SK-N-SH (cell line): ENCODE results near the gene ANAPC5. TPM values are rescaled to one million over a fixed set of nuclear protein-coding genes. Genes with fewer than 3 reads are reported as not detected.

Experiments
- CTCF ChIA-PET: fragments of 300-600, 350-600 bp; formaldehyde crosslinking; extraction: SDS; loops from one replicate; lab custom pipeline; 2021; lab: Yijun Ruan, JAX
- POLR2A ChIA-PET: fragments of 350-600 bp; sonication (Branson Sonifier 250); formaldehyde crosslinking; extraction: SDS; loops from one replicate; lab custom pipeline; 2020; ENCODE audit warnings: antibody characterized with exemption, inconsistent platforms; lab: Yijun Ruan, JAX
- DNase-seq: peaks from one replicate; pipeline ENCODE4 v3.0.0; 2012
- H2AFZ ChIP-seq: fragments of 200-600 bp; sonication (generic); 2 replicates; pipeline ENCODE4 v1.8.1; 2016; ENCODE audit warnings: antibody characterized with exemption, mild to moderate bottlenecking, low read depth
- H3F3A ChIP-seq: fragments of 200-600 bp; sonication (generic); replicated peaks from 2 replicates; pipeline ENCODE3; 2016; ENCODE audit warnings: antibody characterized with exemption, mild to moderate bottlenecking; ENCODE audit not compliant: insufficient read depth
- H3K27ac ChIP-seq, 2 experiments: fragments of 200-500 bp in 1 of 2; fragments of 200-600 bp in 1 of 2; sonication (Bioruptor generic) in 1 of 2; sonication (generic), shearing (Covaris generic) in 1 of 2; 2 replicates each; pipeline versions ENCODE4 v1.5.1 to v1.6.1; 2014 to 2016; ENCODE audit warnings: low read depth in 2 of 2, inconsistent platforms in 1 of 2, low read length in 1 of 2, mild to moderate bottlenecking in 1 of 2, mixed read lengths in 1 of 2
- H3K27me3 ChIP-seq: fragments of 200-600 bp; sonication (generic), shearing (Covaris generic); 2 replicates; pipeline ENCODE4 v1.6.1; 2016; ENCODE audit warnings: mixed run types; ENCODE audit not compliant: insufficient read depth
- H3K36me3 ChIP-seq, 2 experiments: fragments of 200-500 bp in 1 of 2; fragments of 200-600 bp in 1 of 2; sonication (Bioruptor generic) in 1 of 2; sonication (generic) in 1 of 2; replicated peaks in 1 of 2; 2 replicates each; pipeline versions ENCODE3 to v1.5.1; 2014 to 2016; ENCODE audit warnings: low read length in 1 of 2, mild to moderate bottlenecking in 1 of 2; ENCODE audit not compliant: insufficient read depth in 2 of 2, control insufficient read depth in 1 of 2
- H3K4me1 ChIP-seq, 2 experiments: fragments of 200-500 bp in 1 of 2; fragments of 200-600 bp in 1 of 2; sonication (Bioruptor generic) in 1 of 2; sonication (generic), shearing (Covaris generic) in 1 of 2; 2 replicates each; pipeline versions ENCODE4 v1.5.1 to v1.6.1; 2014 to 2016; ENCODE audit warnings: low read depth in 1 of 2, low read length in 1 of 2, mixed run types in 1 of 2; ENCODE audit not compliant: insufficient read depth in 2 of 2, control insufficient read depth in 1 of 2
- H3K4me2 ChIP-seq: fragments of 200-600 bp; sonication (generic), shearing (Covaris generic); 2 replicates; pipeline ENCODE4 v1.6.1; 2017; ENCODE audit warnings: mixed run types
- H3K4me3 ChIP-seq, 2 experiments: fragments of 200-500 bp in 1 of 2; fragments of 200-600 bp in 1 of 2; sonication (Bioruptor generic) in 1 of 2; sonication (generic), shearing (Covaris generic) in 1 of 2; 2 replicates each; pipeline versions ENCODE4 v1.5.1 to v1.8.1; 2014 to 2016; ENCODE audit warnings: low read depth in 2 of 2, inconsistent platforms in 1 of 2, low read length in 1 of 2, mild to moderate bottlenecking in 1 of 2, mixed read lengths in 1 of 2, moderate library complexity in 1 of 2
- H3K79me2 ChIP-seq: fragments of 200-600 bp; sonication (generic); 2 replicates; pipeline ENCODE4 v1.8.1; 2017; ENCODE audit warnings: mild to moderate bottlenecking; ENCODE audit not compliant: insufficient read depth
- H3K9ac ChIP-seq: fragments of 200-600 bp; sonication (generic); 2 replicates; pipeline ENCODE4 v1.6.1; 2017; ENCODE audit warnings: mixed run types
- H3K9me2 ChIP-seq: fragments of 200-600 bp; sonication (generic); 2 replicates; pipeline ENCODE4 v1.6.1; 2017; ENCODE audit warnings: mixed run types
- H3K9me3 ChIP-seq: fragments of 200-600 bp; sonication (generic); 2 replicates; pipeline ENCODE4 v1.6.1; 2017; ENCODE audit warnings: mixed run types, mild to moderate bottlenecking, moderate library complexity
- H4K20me1 ChIP-seq: fragments of 200-600 bp; sonication (generic); 2 replicates; pipeline ENCODE4 v1.6.1; 2017; ENCODE audit warnings: mild to moderate bottlenecking, mixed run types; ENCODE audit not compliant: insufficient read depth
- CHD2 ChIP-seq: fragments of 150-350 bp; IDR thresholded peaks from 2 replicates; pipeline ENCODE4 v1.6.1; 2018; ENCODE audit warnings: low read length; ENCODE audit not compliant: partially characterized antibody
- CTCF ChIP-seq: fragments of 200-600 bp; sonication (generic); IDR thresholded peaks from 2 replicates; pipeline ENCODE4 v1.6.1; 2017; ENCODE audit warnings: antibody characterized with exemption, mild to moderate bottlenecking, moderate library complexity
- ELF1 ChIP-seq: IDR thresholded peaks from 2 replicates; pipeline ENCODE4 v1.4.0; 2012
- EP300 ChIP-seq, 2 experiments: IDR thresholded peaks; 2 replicates each; pipeline versions ENCODE4 v1.4.0 to v1.6.1; 2012; ENCODE audit warnings: borderline replicate concordance in 1 of 2, low read depth in 1 of 2, low read length in 1 of 2
- FOXM1 ChIP-seq: IDR thresholded peaks from 2 replicates; pipeline ENCODE4 v1.4.0; 2012; ENCODE audit warnings: low read depth, mild to moderate bottlenecking
- GATA2 ChIP-seq: sonication (generic); formaldehyde crosslinking; IDR thresholded peaks from 2 replicates; pipeline ENCODE4 v1.5.0; 2020; ENCODE audit warnings: mild to moderate bottlenecking, missing genetic modification reagents
- IRF3 ChIP-seq: fragments of 150-350 bp; IDR thresholded peaks from 2 replicates; pipeline ENCODE4 v1.6.1; 2016; ENCODE audit warnings: mild to moderate bottlenecking, low read depth, low read length
- MEF2A ChIP-seq: IDR thresholded peaks from 2 replicates; pipeline ENCODE4 v1.4.0; 2012; ENCODE audit warnings: low read depth, borderline replicate concordance
- NFIC ChIP-seq: IDR thresholded peaks from 2 replicates; pipeline ENCODE4 v1.4.0; 2012; ENCODE audit warnings: borderline replicate concordance
- RAD21 ChIP-seq: IDR thresholded peaks from 2 replicates; pipeline ENCODE4 v1.6.1; 2012; ENCODE audit warnings: mild to moderate bottlenecking, low read length
- RXRA ChIP-seq: IDR thresholded peaks from 2 replicates; pipeline ENCODE4 v1.4.0; 2012; ENCODE audit warnings: low read depth, mild to moderate bottlenecking, borderline replicate concordance
- SIN3A ChIP-seq: IDR thresholded peaks from 2 replicates; pipeline ENCODE4 v1.6.1; 2012; ENCODE audit warnings: low read depth, mild to moderate bottlenecking, low read length, moderate library complexity, borderline replicate concordance
- SMC3 ChIP-seq: IDR thresholded peaks from 2 replicates; pipeline ENCODE4 v1.6.1; 2012; ENCODE audit warnings: low read depth, low read length, improper control_type of control experiment
- TAF1 ChIP-seq: IDR thresholded peaks from 2 replicates; pipeline ENCODE4 v1.6.1; 2012; ENCODE audit warnings: low read depth, mild to moderate bottlenecking, low read length, moderate library complexity, borderline replicate concordance
- TCF12 ChIP-seq: IDR thresholded peaks from 2 replicates; pipeline ENCODE4 v1.4.0; 2012
- YY1 ChIP-seq: IDR thresholded peaks from 2 replicates; pipeline ENCODE4 v1.4.0; 2012; ENCODE audit warnings: low read depth, mild to moderate bottlenecking
- WGBS: methylation state at CpG from one replicate; pipeline ENCODE4 v1.1.6; 2017; ENCODE audit warnings: low lambda C conversion rate; 5-methylcytosine and 5-hydroxymethylcytosine counted together
- polyA plus RNA-seq, 3 experiments: library from polyadenylated mRNA; depleted of rRNA; stranded (reverse); fragments of >200 nt; gene quantifications; 2 replicates each; pipeline ENCODE4 v1.2.3, GENCODE V29; 2012
- TF ChIP-seq, protein P1 (sequence below): IDR thresholded peaks from 2 replicates; pipeline ENCODE4; 2012
- TF ChIP-seq, protein P2 (sequence below): fragments of 150-350 bp; IDR thresholded peaks from 2 replicates; pipeline ENCODE4 v1.6.1; 2017; ENCODE audit warnings: antibody characterized with exemption, low read length, low read depth, borderline replicate concordance

Gene ANAPC5
- polyA plus RNA-seq, 1 of the 3 experiments (the other 2 are of a cell fraction), result 110 TPM

DNA sequence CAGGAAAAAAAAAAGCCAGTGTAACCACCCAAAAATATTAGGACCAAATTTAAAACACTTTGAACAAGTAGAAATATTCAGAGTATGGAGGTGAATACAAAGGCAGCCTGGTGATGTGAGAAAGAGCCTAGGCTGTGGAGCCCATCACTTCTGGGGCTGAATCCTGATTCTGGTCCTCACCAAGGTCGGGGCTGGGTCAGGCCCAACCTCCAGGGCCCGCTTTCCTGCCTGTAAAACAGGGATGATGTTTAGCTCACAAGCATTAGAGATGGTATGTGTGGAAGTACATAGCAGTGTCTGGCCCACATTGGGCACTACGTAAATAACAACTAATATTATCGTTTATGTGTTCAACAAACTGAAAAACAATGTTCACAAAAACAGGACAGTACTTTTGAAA lies 47.9 kb downstream of the ANAPC5 start:
- H3K79me2 ChIP-seq, result no peaks in the 10 kb centered on the region
- no peaks in the 10 kb centered on the region for H3K9me3 ChIP-seq
- no peak overlapping the region for H3K4me3 ChIP-seq
- H3K4me1 ChIP-seq, result no peaks in the 10 kb centered on the region
- DNase-seq, result no peak
- H2AFZ ChIP-seq, result no peak overlapping the region
- peaks cover 8 to 9% of the 10 kb centered on the region in 2 experiments for H3K36me3 ChIP-seq
- no peak overlapping the region for H3K4me2 ChIP-seq
- H3K9me2 ChIP-seq, result no peaks in the 10 kb centered on the region
- 86% methylated on average over 4 of the region's 4 CpGs for WGBS
- no peak overlapping the region for H3K27ac ChIP-seq
- CTCF ChIA-PET, result no interaction called here
- peaks cover 4% of the 10 kb centered on the region for H3F3A ChIP-seq
- TF ChIP-seq RXRA (no peak), NFIC (no peak), RAD21 (no peak), SMC3 (no peak), CHD2 (no peak), TAF1 (no peak), GATA2 (CRISPR knock-in tag) (no peak), EP300 (IDR thresholded peaks at IDR 0.05; ENCODE audit: borderline replicate concordance in 1 of 2, low read depth in 1 of 2, low read length in 1 of 2) (no peak), IRF3 (no peak), ELF1 (no peak), CTCF (no peak), YY1 (no peak), SIN3A (no peak), FOXM1 (no peak), TCF12 (no peak), MEF2A (no peak)
- TF ChIP-seq, protein P1, sequence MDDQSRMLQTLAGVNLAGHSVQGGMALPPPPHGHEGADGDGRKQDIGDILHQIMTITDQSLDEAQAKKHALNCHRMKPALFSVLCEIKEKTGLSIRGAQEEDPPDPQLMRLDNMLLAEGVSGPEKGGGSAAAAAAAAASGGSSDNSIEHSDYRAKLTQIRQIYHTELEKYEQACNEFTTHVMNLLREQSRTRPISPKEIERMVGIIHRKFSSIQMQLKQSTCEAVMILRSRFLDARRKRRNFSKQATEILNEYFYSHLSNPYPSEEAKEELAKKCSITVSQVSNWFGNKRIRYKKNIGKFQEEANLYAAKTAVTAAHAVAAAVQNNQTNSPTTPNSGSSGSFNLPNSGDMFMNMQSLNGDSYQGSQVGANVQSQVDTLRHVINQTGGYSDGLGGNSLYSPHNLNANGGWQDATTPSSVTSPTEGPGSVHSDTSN, result no peak
- TF ChIP-seq, protein P2, sequence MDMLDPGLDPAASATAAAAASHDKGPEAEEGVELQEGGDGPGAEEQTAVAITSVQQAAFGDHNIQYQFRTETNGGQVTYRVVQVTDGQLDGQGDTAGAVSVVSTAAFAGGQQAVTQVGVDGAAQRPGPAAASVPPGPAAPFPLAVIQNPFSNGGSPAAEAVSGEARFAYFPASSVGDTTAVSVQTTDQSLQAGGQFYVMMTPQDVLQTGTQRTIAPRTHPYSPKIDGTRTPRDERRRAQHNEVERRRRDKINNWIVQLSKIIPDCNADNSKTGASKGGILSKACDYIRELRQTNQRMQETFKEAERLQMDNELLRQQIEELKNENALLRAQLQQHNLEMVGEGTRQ, result no peak
- TF ChIP-seq, all 33 proteins: peak for 0
- Histone ChIP-seq H3K27me3 (no peaks in the 10 kb centered on the region), H3K9ac (no peak overlapping the region), H4K20me1 (no peaks in the 10 kb centered on the region)
- POLR2A ChIA-PET, result no interaction called here
